Heart left ventricle (tissue), 16 donors: ENCODE results near the gene ARHGEF12. TPM values are rescaled to one million over a fixed set of nuclear protein-coding genes. Genes with fewer than 3 reads are reported as not detected.

Experiments used
- ATAC-seq, 4 donors: fragments of 200-7000 bp; cut with Tn5 transposase; one replicate each; pipeline ENCODE4 v1.9.1; 2020 to 2022; ENCODE audit warnings: moderate library complexity in 4 of 4, mild to moderate bottlenecking in 3 of 4, moderate number of reproducible peaks in 1 of 4
- DNase-seq, 5 donors: peaks; one replicate each; pipeline ENCODE4 v3.0.0-alpha.2; 2020
- H3K27ac ChIP-seq, 12 donors: fragments of 200-600 bp; sonication (generic) in 4 of 12; one replicate each; pipeline versions ENCODE4 v1.5.0 to v1.8.0; 2016 to 2022; ENCODE audit warnings: mild to moderate bottlenecking in 2 of 12
- H3K27me3 ChIP-seq, 9 donors: fragments of 200-600 bp; sonication (generic) in 2 of 9; one replicate each; pipeline versions ENCODE4 v1.5.1 to v1.8.0; 2016 to 2022; ENCODE audit warnings: mild to moderate bottlenecking in 3 of 9
- H3K36me3 ChIP-seq, 9 donors: fragments of 200-600 bp; sonication (generic) in 2 of 9; one replicate each; pipeline versions ENCODE4 v1.5.0 to v1.8.0; 2018 to 2022; ENCODE audit warnings: mild to moderate bottlenecking in 2 of 9
- H3K4me1 ChIP-seq, 12 donors: fragments of 200-600 bp; sonication (generic) in 4 of 12; one replicate each; pipeline versions ENCODE4 v1.5.0 to v1.8.0; 2016 to 2022; ENCODE audit warnings: mild to moderate bottlenecking in 3 of 12
- H3K4me3 ChIP-seq, 12 donors: fragments of 200-600 bp; sonication (generic) in 4 of 12; one replicate each; pipeline versions ENCODE4 v1.5.0 to v1.8.0; 2017 to 2022; ENCODE audit warnings: mild to moderate bottlenecking in 9 of 12, moderate library complexity in 4 of 12
- H3K9me3 ChIP-seq, 12 donors: fragments of 200-600 bp; sonication (generic) in 4 of 12; one replicate each; pipeline versions ENCODE4 v1.5.0 to v1.8.0; 2016 to 2022; ENCODE audit warnings: mild to moderate bottlenecking in 1 of 12
- CTCF ChIP-seq, 12 donors: fragments of 200-600 bp; sonication (generic) in 4 of 12; IDR thresholded peaks; one replicate each; pipeline versions ENCODE4 v1.5.0 to v1.8.0; 2018 to 2022; ENCODE audit warnings: antibody characterized with exemption in 12 of 12, mild to moderate bottlenecking in 5 of 12
- POLR2A ChIP-seq, 2 donors: fragments of 450-650 bp; IDR thresholded peaks; one replicate each; pipeline ENCODE4 v1.6.1; 2017; ENCODE audit warnings: antibody characterized with exemption in 2 of 2, mild to moderate bottlenecking in 2 of 2, moderate library complexity in 2 of 2
- WGBS, 4 donors: extraction: QIAGEN DNeasy Blood & Tissue Kit in 2 of 4; methylation state at CpG; one replicate each; pipeline versions ENCODE4 v1.1.5 to v1.1.7; 2013 to 2018; 5-methylcytosine and 5-hydroxymethylcytosine counted together
- intact Hi-C, 10 donors: fragments of 100-400 bp; cut with DNase I; formaldehyde crosslinking; loops; one replicate each; pipeline versions ENCODE4 v1.11.1 to v1.14.2; 2022
- polyA plus RNA-seq, 2 donors: library from polyadenylated mRNA; stranded (reverse); fragments of 200-250 nt; gene quantifications; one replicate each; pipeline ENCODE4 v1.2.3, GENCODE V29; 2013
- total RNA-seq, 9 donors: library from RNA; depleted of rRNA in 2 of 9; stranded (reverse); fragments of >200 nt in 2 of 9; fragmentation: NEBNext Ultra II Directional in 3 of 9; extraction: Animal tissue kit (Norgen Biotek cat#: 25700) in 3 of 9; gene quantifications; one replicate each; pipeline versions ENCODE4 v1.1.0 to v1.2.4, GENCODE V29; 2016 to 2023
- donor health status: ischemic (EF 13 %, LVEDD 7.1; RV severe dilation, severe dysfunction).
- donor health status: healthy with polysubstance abuse.
- donor health status: DM: no; HTN: yes; CAD: no.
- donor health status: DM: no; HTN: no; CAD: no.
- donor health status: ischemic (EF 25% LVEDD 6.9; RV normal size, moderate dysfunction).
- donor health status: ischemic (EF 25% LVEDD 5.7; RV mildly dilated, moderate dysfunction).
- donor health status: healthy.
- donor health status: DM: yes; HTN: yes; CAD: no.
- donor health status: ischemic (EF 35%, LVEDD 5.7; RV mildly dilated, moderate dysfunction).
- donor health status: nonischemic (EF 11% LVEDD 7.7; RV severe dilation, severe dysfunction).
- donor health status: DM: yes; HTN: yes; CAD: no.
- donor health status: PGD.
- donor health status: ischemic (EF 29% LVEDD 5.4; RV normal size, mild dysfunction).
- donor health status: nonischemic (EF 23%, LVEDD 6.1; RV moderate dilation, normal function).

The ARHGEF12 gene
- total and polyA plus RNA-seq, 11 donors, result 22.0 to 140 (median 112) TPM

GRCh38 chr11:120520091-120520822, 184.0 kb downstream of the ARHGEF12 start:
- ATAC-seq (no peak), DNase-seq (no peak)
- Histone ChIP-seq H3K9me3 (no peaks in the 10 kb centered on the region), H3K36me3 (no peaks in the 10 kb centered on the region), H3K27me3 (peaks cover 0 to 31% (median 0%) of the 10 kb centered on the region in 9 donors), H3K27ac (no peak overlapping the region), H3K4me1 (peaks cover 0 to 17% (median 0%) of the 10 kb centered on the region in 12 donors), H3K4me3 (no peak overlapping the region)
- intact Hi-C loops, result no loop called here
- no peak for TF ChIP-seq CTCF (IDR thresholded peaks at IDR 0.05)
- no peak for TF ChIP-seq POLR2A (IDR thresholded peaks at IDR 0.05)
- 91 to 95% (median 92%) methylated on average over 16 of the region's 16 CpGs for WGBS, 4 donors

DNA sequence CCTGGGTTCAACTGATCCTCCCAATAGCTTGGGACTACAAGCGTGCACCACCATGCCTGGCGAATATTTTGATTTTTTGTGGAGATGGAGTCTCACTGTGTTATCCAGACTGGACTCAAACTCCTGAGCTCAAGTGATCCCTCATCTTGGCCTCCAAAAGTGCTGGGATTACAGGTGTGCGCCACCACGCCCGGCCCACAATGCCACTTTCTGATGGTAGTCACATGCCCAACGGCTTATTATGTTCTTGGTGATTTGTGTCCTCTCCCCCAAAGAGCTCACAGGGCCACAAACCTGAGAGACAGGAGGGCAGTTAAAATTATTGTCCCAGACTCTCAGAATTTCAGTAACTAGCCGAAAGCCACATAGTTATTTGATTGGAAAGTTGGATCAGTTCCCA, 185.0 kb downstream of the ARHGEF12 start:
- TF ChIP-seq POLR2A (IDR thresholded peaks at IDR 0.05) (no peak), CTCF (IDR thresholded peaks at IDR 0.05) (no peak)
- peaks cover 0 to 17% (median 0%) of the 10 kb centered on the region in 12 donors for H3K4me1 ChIP-seq
- no peaks in the 10 kb centered on the region for H3K36me3 ChIP-seq
- DNase-seq (no peak), ATAC-seq (no peak)
- no peak overlapping the region for H3K4me3 ChIP-seq
- 91 to 96% (median 94%) methylated on average over 7 of the region's 7 CpGs for WGBS, 4 donors
- no peaks in the 10 kb centered on the region for H3K9me3 ChIP-seq
- H3K27ac ChIP-seq, result no peak overlapping the region
- intact Hi-C loops, result no loop called here
- peaks cover 0 to 25% (median 0%) of the 10 kb centered on the region in 9 donors for H3K27me3 ChIP-seq

DNA sequence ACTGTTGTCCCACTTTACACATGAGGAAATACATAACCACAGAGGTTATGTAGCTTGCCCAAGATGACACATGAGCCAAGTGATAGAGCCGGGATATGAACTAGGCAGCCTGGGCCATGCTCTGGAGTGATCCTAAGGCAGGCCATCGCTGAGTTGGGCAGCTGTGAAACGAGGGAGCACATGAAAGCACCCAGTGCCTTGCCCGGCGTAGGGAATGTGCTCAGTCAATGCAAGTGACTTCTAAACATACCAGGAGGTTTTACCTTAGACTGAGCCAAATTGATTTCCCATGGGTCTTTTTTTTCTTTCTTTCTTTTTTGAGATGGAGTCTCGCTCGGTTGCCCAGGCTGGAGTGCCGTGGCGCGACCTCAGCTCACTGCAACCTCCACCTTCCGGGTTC, 185.8 kb downstream of the ARHGEF12 start:
- Histone ChIP-seq H3K9me3 (no peaks in the 10 kb centered on the region), H3K27ac (no peak overlapping the region), H3K4me3 (no peak overlapping the region), H3K36me3 (no peaks in the 10 kb centered on the region), H3K27me3 (peaks cover 0 to 25% (median 3%) of the 10 kb centered on the region in 9 donors), H3K4me1 (peaks cover 0 to 9% (median 0%) of the 10 kb centered on the region in 12 donors)
- 90 to 98% (median 92%) methylated on average over 11 of the region's 11 CpGs for WGBS, 4 donors
- no peak for ATAC-seq
- DNase-seq, result no peak
- intact Hi-C loops, result no loop called here
- TF ChIP-seq POLR2A (IDR thresholded peaks at IDR 0.05) (no peak), CTCF (IDR thresholded peaks at IDR 0.05) (no peak)

- 79 to 100% (median 91%) methylated on average over 2 to 3 of the region's 3 CpGs for WGBS, 4 donors
- H3K27ac ChIP-seq, result no peak overlapping the region
- H3K4me3 ChIP-seq, result no peak overlapping the region
- intact Hi-C loops, result no loop called here
- H3K27me3 ChIP-seq, result peaks cover 0 to 28% (median 8%) of the 10 kb centered on the region in 9 donors
- DNase-seq (no peak), ATAC-seq (no peak)
- H3K9me3 ChIP-seq, result no peaks in the 10 kb centered on the region
- H3K4me1 ChIP-seq, result peaks cover 0 to 8% (median 0%) of the 10 kb centered on the region in 12 donors
- H3K36me3 ChIP-seq, result no peaks in the 10 kb centered on the region
- TF ChIP-seq CTCF (IDR thresholded peaks at IDR 0.05), result no peak
- no peak for TF ChIP-seq POLR2A (IDR thresholded peaks at IDR 0.05)
Measured at GRCh38 chr11:120522736-120523135, 186.5 kb downstream of the ARHGEF12 start.
